Brain microvascular endothelial cell (primary cell): Measurements from ENCODE around the gene ZFYVE9.

Source experiments
- DNase-seq: peaks from one replicate; pipeline ENCODE4 v3.0.0-alpha.2; 2020
- H3K27ac ChIP-seq: fragments of 250-450 bp; sonication (Bioruptor Pico); 2 replicates; pipeline ENCODE4 v1.5.1; 2020; ENCODE audit warnings: mild to moderate bottlenecking, moderate library complexity
- H3K27me3 ChIP-seq: fragments of 250-450 bp; sonication (Bioruptor Pico); replicated peaks from 2 replicates; pipeline ENCODE4 v1.5.1; 2020; ENCODE audit warnings: mild to moderate bottlenecking
- H3K36me3 ChIP-seq: fragments of 250-450 bp; sonication (Bioruptor Pico); replicated peaks from 2 replicates; pipeline ENCODE4 v1.5.1; 2020; ENCODE audit warnings: mild to moderate bottlenecking
- H3K4me3 ChIP-seq: 2 replicates; pipeline ENCODE4 v1.5.1; 2011; ENCODE audit warnings: low read depth, mild to moderate bottlenecking, control low read depth, low read length, moderate library complexity
- in situ Hi-C: cut with HindIII; loops from 2 replicates; pipeline ENCODE4 v1.10.0; 2017; ENCODE audit warnings: low sequenced_read_pairs, low pct_ligation_motif_present
- TF ChIP-seq, protein P1 (sequence below): IDR thresholded peaks from 2 replicates; pipeline ENCODE4 v1.5.1; 2011; ENCODE audit warnings: low read depth, mild to moderate bottlenecking, moderate library complexity, low read length, control low read depth, inconsistent platforms; ENCODE audit errors: missing control alignments

Gene ZFYVE9

GRCh38 chr1:52209429-52209828, 67.5 kb downstream of the ZFYVE9 start:
- in situ Hi-C loops = no loop called here
- no peaks in the 10 kb centered on the region for H3K36me3 ChIP-seq
- no peak overlapping the region for H3K27ac ChIP-seq
- TF ChIP-seq, protein P1, sequence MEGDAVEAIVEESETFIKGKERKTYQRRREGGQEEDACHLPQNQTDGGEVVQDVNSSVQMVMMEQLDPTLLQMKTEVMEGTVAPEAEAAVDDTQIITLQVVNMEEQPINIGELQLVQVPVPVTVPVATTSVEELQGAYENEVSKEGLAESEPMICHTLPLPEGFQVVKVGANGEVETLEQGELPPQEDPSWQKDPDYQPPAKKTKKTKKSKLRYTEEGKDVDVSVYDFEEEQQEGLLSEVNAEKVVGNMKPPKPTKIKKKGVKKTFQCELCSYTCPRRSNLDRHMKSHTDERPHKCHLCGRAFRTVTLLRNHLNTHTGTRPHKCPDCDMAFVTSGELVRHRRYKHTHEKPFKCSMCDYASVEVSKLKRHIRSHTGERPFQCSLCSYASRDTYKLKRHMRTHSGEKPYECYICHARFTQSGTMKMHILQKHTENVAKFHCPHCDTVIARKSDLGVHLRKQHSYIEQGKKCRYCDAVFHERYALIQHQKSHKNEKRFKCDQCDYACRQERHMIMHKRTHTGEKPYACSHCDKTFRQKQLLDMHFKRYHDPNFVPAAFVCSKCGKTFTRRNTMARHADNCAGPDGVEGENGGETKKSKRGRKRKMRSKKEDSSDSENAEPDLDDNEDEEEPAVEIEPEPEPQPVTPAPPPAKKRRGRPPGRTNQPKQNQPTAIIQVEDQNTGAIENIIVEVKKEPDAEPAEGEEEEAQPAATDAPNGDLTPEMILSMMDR = no peak
- no peaks in the 10 kb centered on the region for H3K27me3 ChIP-seq
- DNase-seq = no peak
- no peak overlapping the region for H3K4me3 ChIP-seq

- DNase-seq = no peak
- H3K36me3 ChIP-seq = no peaks in the 10 kb centered on the region
- H3K4me3 ChIP-seq = no peak overlapping the region
- H3K27ac ChIP-seq = no peak overlapping the region
- H3K27me3 ChIP-seq = no peaks in the 10 kb centered on the region
- in situ Hi-C loops = no loop called here
- TF ChIP-seq, protein P1 = no peak
Observed at GRCh38 chr1:52210044-52210443, 68.2 kb downstream of the ZFYVE9 start.

- no peak overlapping the region for H3K4me3 ChIP-seq
- no peaks in the 10 kb centered on the region for H3K36me3 ChIP-seq
- TF ChIP-seq, protein P1 = no peak
- in situ Hi-C loops = no loop called here
- H3K27me3 ChIP-seq = no peaks in the 10 kb centered on the region
- H3K27ac ChIP-seq = no peak overlapping the region
- no peak for DNase-seq
Observed at GRCh38 chr1:52216907-52217458, 75.1 kb downstream of the ZFYVE9 start.

- in situ Hi-C loops = no loop called here
- Histone ChIP-seq H3K27me3 (no peaks in the 10 kb centered on the region), H3K27ac (no peak overlapping the region), H3K4me3 (no peak overlapping the region), H3K36me3 (no peaks in the 10 kb centered on the region)
- TF ChIP-seq, protein P1 = no peak
- DNase-seq = no peak
Observed at GRCh38 chr1:52225174-52225573, 83.3 kb downstream of the ZFYVE9 start.

- no peak overlapping the region for H3K4me3 ChIP-seq
- in situ Hi-C loops = no loop called here
- TF ChIP-seq, protein P1 = no peak
- DNase-seq = no peak
- no peak overlapping the region for H3K27ac ChIP-seq
- no peaks in the 10 kb centered on the region for H3K27me3 ChIP-seq
- no peaks in the 10 kb centered on the region for H3K36me3 ChIP-seq
Observed at GRCh38 chr1:52229494-52229893, 87.6 kb downstream of the ZFYVE9 start.

- Histone ChIP-seq H3K4me3 (no peak overlapping the region), H3K27me3 (no peaks in the 10 kb centered on the region), H3K36me3 (no peaks in the 10 kb centered on the region), H3K27ac (no peak overlapping the region)
- in situ Hi-C loops = no loop called here
- TF ChIP-seq, protein P1 = no peak
- DNase-seq = no peak
Observed at GRCh38 chr1:52233463-52233862, 91.6 kb downstream of the ZFYVE9 start.
